Breast epithelium (tissue), 4 donors: ENCODE results near the gene EPHA4. TPM values are rescaled to one million over a fixed set of nuclear protein-coding genes. Genes with fewer than 3 reads are reported as not detected.

Source experiments
- DNase-seq, 2 donors: peaks; one replicate each; pipeline ENCODE4 v3.0.0-alpha.2; 2019; ENCODE audit warnings: low spot score in 2 of 2
- H3K27ac ChIP-seq, 2 donors: fragments of 200-600 bp; sonication (generic) in 1 of 2; one replicate each; pipeline ENCODE4 v1.5.1; 2016 to 2019; ENCODE audit warnings: mild to moderate bottlenecking in 1 of 2
- H3K27me3 ChIP-seq, 2 donors: fragments of 200-600 bp; sonication (generic) in 1 of 2; one replicate each; pipeline versions ENCODE4 v1.5.1 to v1.6.0; 2017 to 2019; ENCODE audit warnings: control low read depth in 1 of 2, mild to moderate bottlenecking in 1 of 2
- H3K36me3 ChIP-seq: fragments of 200-600 bp; one replicate; pipeline ENCODE4 v1.5.1; 2019
- H3K4me1 ChIP-seq, 2 donors: fragments of 200-600 bp; sonication (generic); one replicate each; pipeline ENCODE4 v1.5.1; 2016 to 2019; ENCODE audit warnings: control low read depth in 1 of 2
- H3K4me3 ChIP-seq, 3 donors: fragments of 200-600 bp; sonication (generic); 1 replicate in 2 of 3; 2 replicates in 1 of 3; pipeline ENCODE4 v1.5.1; 2016 to 2019; ENCODE audit warnings: mild to moderate bottlenecking in 3 of 3, moderate library complexity in 2 of 3
- H3K9me3 ChIP-seq, 2 donors: fragments of 200-600 bp; sonication (generic) in 1 of 2; one replicate each; pipeline ENCODE4 v1.5.1; 2016 to 2019; ENCODE audit warnings: control low read depth in 1 of 2
- POLR2A ChIP-seq: fragments of 450-650 bp; IDR thresholded peaks from one replicate; pipeline ENCODE4 v1.6.1; 2016; ENCODE audit warnings: antibody characterized with exemption, mild to moderate bottlenecking, moderate library complexity
- POLR2AphosphoS5 ChIP-seq, 3 donors: sonication (generic); formaldehyde crosslinking; IDR thresholded peaks; one replicate each; pipeline ENCODE4 v1.6.1; 2017; ENCODE audit warnings: antibody characterized with exemption in 3 of 3
- intact Hi-C: fragments of 100-400 bp; cut with DNase I; formaldehyde crosslinking; loops from one replicate; pipeline ENCODE4 v1.15.1; 2023; ENCODE audit warnings: low total_unique reads
- total RNA-seq, 3 donors: library from RNA; depleted of rRNA; stranded (reverse); fragments of >200 nt; gene quantifications; one replicate each; pipeline ENCODE4 v1.1.0, GENCODE V29; 2016
- TF ChIP-seq, protein P1 (sequence below), 3 donors: fragments of 450-650 bp; IDR thresholded peaks; one replicate each; pipeline ENCODE4 v1.5.1; 2016 to 2017; ENCODE audit warnings: antibody characterized with exemption in 3 of 3, mild to moderate bottlenecking in 3 of 3, moderate library complexity in 3 of 3

EPHA4 gene
- 10 to 100 TPM; 12.8 to 44.2 (median 18.6) TPM for total RNA-seq

DNA sequence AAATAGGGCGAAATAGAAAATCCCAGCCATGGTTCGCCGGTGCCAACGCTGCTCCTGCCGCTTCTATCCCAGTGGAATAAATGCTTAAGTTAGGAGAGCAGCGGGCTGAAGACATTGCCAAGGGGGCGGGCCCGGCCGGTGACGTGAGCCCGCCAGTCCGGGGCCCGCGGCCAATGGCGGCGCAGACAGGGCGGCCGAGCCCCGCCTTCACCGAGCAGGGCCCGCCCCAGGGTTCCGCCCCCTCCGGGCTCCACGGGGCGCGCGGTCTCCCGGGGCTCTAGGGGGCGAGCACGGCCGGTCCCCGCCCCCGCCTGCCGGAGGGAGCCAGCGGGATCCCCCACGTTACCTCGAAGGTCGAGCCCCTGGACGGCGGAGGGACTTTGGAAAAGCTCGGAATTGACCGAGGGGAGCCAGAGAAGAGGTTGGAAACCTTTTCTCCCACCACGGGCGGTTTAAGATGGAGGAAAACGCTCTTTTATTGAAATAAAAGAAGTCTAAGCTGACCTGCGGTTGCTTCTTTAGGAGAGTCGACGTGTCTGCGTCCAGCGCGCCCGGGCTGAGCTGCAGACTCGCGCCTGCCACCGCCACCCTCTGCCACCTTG is at the start of gene EPHA4:
TSS of gene EPHA4 (minus strand) at position 86 of the 602 bp plus-strand sequence. CDS start at position 30, 56 bp downstream.
- TF ChIP-seq POLR2AphosphoS5 (IDR thresholded peaks at IDR 0.05) (peak; percentile 43 to 60 (median 56)), POLR2A (no peak)
- H3K4me3 ChIP-seq, result peak within 1 kb of the TSS; percentile 56 to 79 (median 74)
- no peaks in the 10 kb centered on the region for H3K4me1 ChIP-seq
- peaks cover 0 to 5% of the 10 kb centered on the region in 2 donors for H3K27me3 ChIP-seq
- peak within 1 kb of the TSS; percentile 76 to 89 for H3K27ac ChIP-seq
- H3K36me3 ChIP-seq, result no peaks in the 10 kb centered on the region
- DNase-seq, result peak; percentile 82 to 87
- no peaks in the 10 kb centered on the region for H3K9me3 ChIP-seq
- intact Hi-C loops, result loop anchor here (10.0 kb wide), 1 partner anchor 888 kb away; no protein-coding TSS in a partner anchor

DNA sequence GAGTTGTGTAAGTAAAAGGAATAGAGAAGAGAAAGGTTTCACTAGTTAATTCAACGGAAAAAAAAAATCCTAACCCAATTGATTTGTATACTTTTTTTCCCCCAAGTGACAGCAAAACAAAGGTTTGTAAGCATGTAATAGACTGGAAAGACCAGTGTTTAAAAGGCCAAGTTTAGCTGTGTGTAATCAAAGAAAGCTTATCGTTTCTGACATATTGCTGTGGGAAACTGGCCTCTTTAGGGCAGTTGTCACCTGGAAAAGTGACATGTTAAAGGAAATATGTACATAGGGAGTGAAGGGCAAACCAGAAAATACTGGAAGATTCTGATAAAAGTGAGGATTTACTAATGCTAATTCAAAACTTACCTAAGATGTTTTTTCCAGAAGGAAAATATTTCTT is 45.9 kb upstream of the EPHA4 start:
- H3K9me3 ChIP-seq, result no peaks in the 10 kb centered on the region
- no peak overlapping the region for H3K4me3 ChIP-seq
- TF ChIP-seq POLR2A (no peak), POLR2AphosphoS5 (IDR thresholded peaks at IDR 0.05) (no peak)
- TF ChIP-seq, protein P1, sequence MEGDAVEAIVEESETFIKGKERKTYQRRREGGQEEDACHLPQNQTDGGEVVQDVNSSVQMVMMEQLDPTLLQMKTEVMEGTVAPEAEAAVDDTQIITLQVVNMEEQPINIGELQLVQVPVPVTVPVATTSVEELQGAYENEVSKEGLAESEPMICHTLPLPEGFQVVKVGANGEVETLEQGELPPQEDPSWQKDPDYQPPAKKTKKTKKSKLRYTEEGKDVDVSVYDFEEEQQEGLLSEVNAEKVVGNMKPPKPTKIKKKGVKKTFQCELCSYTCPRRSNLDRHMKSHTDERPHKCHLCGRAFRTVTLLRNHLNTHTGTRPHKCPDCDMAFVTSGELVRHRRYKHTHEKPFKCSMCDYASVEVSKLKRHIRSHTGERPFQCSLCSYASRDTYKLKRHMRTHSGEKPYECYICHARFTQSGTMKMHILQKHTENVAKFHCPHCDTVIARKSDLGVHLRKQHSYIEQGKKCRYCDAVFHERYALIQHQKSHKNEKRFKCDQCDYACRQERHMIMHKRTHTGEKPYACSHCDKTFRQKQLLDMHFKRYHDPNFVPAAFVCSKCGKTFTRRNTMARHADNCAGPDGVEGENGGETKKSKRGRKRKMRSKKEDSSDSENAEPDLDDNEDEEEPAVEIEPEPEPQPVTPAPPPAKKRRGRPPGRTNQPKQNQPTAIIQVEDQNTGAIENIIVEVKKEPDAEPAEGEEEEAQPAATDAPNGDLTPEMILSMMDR (IDR thresholded peaks at IDR 0.05), result no peak
- DNase-seq, result no peak
- H3K27ac ChIP-seq, result no peak overlapping the region
- H3K27me3 ChIP-seq, result no peaks in the 10 kb centered on the region
- no peaks in the 10 kb centered on the region for H3K4me1 ChIP-seq
- intact Hi-C loops, result loop anchor here (5.0 kb wide), 1 partner anchor 279 kb away; no protein-coding TSS in a partner anchor
- H3K36me3 ChIP-seq, result no peaks in the 10 kb centered on the region

DNA sequence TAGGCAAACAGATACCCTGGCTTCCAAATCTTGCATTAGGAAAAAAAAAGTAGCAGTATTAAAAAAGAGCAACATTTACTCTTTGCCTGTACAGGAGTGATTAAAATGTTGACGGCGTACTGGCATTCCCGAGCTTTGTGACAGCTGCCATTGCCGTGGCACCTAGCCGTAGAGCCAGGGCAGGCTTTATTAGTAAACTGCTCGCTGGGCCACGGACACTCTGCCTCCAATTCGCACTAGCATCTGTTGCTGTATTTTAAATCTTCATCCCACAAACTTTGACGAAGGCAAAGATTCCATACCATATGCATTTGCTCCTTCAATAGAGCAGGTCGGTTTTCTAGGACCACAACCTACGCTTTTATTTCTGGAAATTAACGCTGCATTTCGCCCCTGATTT is 44.5 kb upstream of the EPHA4 start:
- Histone ChIP-seq H3K27ac (no peak overlapping the region), H3K9me3 (no peaks in the 10 kb centered on the region), H3K4me1 (no peaks in the 10 kb centered on the region), H3K36me3 (no peaks in the 10 kb centered on the region), H3K4me3 (no peak overlapping the region), H3K27me3 (no peaks in the 10 kb centered on the region)
- DNase-seq, result no peak
- intact Hi-C loops, result loop anchor here (5.0 kb wide), 1 partner anchor 281 kb away; no protein-coding TSS in a partner anchor
- TF ChIP-seq POLR2AphosphoS5 (IDR thresholded peaks at IDR 0.05) (no peak), POLR2A (no peak)
- TF ChIP-seq, protein P1 (IDR thresholded peaks at IDR 0.05), result no peak

DNA sequence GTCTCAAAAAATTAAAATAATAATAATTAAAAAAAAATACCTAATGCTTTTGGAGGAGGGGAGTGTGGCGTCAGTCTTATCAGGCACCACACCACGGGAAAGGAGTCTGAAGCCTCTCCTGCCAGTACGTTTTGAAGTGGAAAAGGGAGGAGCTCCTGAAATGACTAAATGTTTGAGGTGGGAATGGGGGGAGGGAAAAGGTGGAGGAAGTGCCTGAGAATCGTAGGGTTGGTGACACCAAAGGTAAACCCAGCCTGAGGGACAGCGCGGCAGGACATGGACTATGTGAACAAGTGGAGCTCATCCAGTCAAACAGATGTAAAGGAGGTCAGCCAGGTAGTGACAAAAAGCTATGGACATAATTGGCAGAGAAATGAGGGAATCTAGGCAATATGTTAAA is 42.2 kb upstream of the EPHA4 start:
- Histone ChIP-seq H3K36me3 (no peaks in the 10 kb centered on the region), H3K4me3 (no peak overlapping the region), H3K27ac (no peak overlapping the region), H3K27me3 (no peaks in the 10 kb centered on the region), H3K9me3 (no peaks in the 10 kb centered on the region), H3K4me1 (no peaks in the 10 kb centered on the region)
- DNase-seq, result no peak
- no peak for TF ChIP-seq POLR2AphosphoS5 (IDR thresholded peaks at IDR 0.05)
- TF ChIP-seq, protein P1 (IDR thresholded peaks at IDR 0.05), result no peak
- TF ChIP-seq POLR2A, result no peak
- intact Hi-C loops, result no loop called here

DNA sequence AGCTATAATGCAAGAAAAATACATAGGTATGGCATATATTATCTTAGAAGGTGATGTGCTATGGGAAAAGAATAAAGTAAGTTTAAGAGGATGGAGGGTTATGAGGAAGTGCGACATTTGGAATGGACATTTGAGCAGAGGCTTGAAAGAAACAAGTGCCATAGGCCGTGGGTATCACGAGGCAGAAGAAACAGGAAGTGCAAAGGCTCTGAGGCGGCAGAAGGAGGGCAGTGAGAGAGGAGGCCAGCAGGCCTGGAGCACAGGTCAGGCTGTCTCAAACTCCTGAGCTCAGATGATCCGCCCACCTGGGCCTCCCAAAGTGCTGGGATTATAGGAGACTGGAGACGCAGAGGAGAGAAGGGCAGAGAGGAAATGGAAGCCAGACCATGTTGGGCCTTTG is 40.7 kb upstream of the EPHA4 start:
- no peak for DNase-seq
- H3K27ac ChIP-seq, result no peak overlapping the region
- no peak for TF ChIP-seq POLR2A
- TF ChIP-seq POLR2AphosphoS5 (IDR thresholded peaks at IDR 0.05), result no peak
- TF ChIP-seq, protein P1 (IDR thresholded peaks at IDR 0.05), result no peak
- no peaks in the 10 kb centered on the region for H3K36me3 ChIP-seq
- H3K4me1 ChIP-seq, result no peaks in the 10 kb centered on the region
- H3K27me3 ChIP-seq, result no peaks in the 10 kb centered on the region
- H3K4me3 ChIP-seq, result no peak overlapping the region
- intact Hi-C loops, result no loop called here
- H3K9me3 ChIP-seq, result no peaks in the 10 kb centered on the region
